GM20000 (cell line): Measurements from ENCODE around the gene BCL2.

ENCODE experiments used
- DNase-seq: peaks from one replicate; pipeline ENCODE4 v3.0.0; 2012; ENCODE audit warnings: low spot score
- CTCF ChIP-seq: IDR thresholded peaks from 2 replicates; pipeline ENCODE4 v1.5.1; 2012; ENCODE audit warnings: mild to moderate bottlenecking, control low read depth; ENCODE audit errors: extremely low read depth, missing control alignments

The BCL2 gene

GRCh38 chr18:63078471-63078870 lies 241.1 kb downstream of the BCL2 start:
- peak; percentile 62 for DNase-seq
- TF ChIP-seq CTCF: no peak

GRCh38 chr18:63074981-63075404 lies 244.6 kb downstream of the BCL2 start:
- peak; percentile 68 for DNase-seq
- TF ChIP-seq CTCF: no peak

- peak; percentile 60 for DNase-seq
- TF ChIP-seq CTCF: peak; percentile 50
Measured at GRCh38 chr18:63073481-63073880, 246.1 kb downstream of the BCL2 start.
